Muscle of leg (tissue), 11 donors: Measurements from ENCODE around the gene COL5A1. TPM values are rescaled to one million over a fixed set of nuclear protein-coding genes. Genes with fewer than 3 reads are reported as not detected.

Source experiments
- DNase-seq: peaks from one replicate; pipeline ENCODE4 v3.0.0; 2013
- H3K27ac ChIP-seq: one replicate; pipeline ENCODE4 v1.5.1; 2013; ENCODE audit warnings: mild to moderate bottlenecking, low read length, control low read depth
- H3K27me3 ChIP-seq: one replicate; pipeline ENCODE4 v1.6.1; 2013; ENCODE audit warnings: low read length; ENCODE audit not compliant: control insufficient read depth, insufficient read depth
- H3K36me3 ChIP-seq: one replicate; pipeline ENCODE4 v1.6.1; 2013; ENCODE audit warnings: low read length; ENCODE audit not compliant: control insufficient read depth, insufficient read depth
- H3K4me1 ChIP-seq: one replicate; pipeline ENCODE4 v1.6.1; 2013; ENCODE audit warnings: low read length; ENCODE audit not compliant: control insufficient read depth, insufficient read depth
- H3K4me3 ChIP-seq: one replicate; pipeline ENCODE4 v1.5.1; 2013; ENCODE audit warnings: low read length, control low read depth
- H3K9me3 ChIP-seq: replicated peaks from 2 replicates; pipeline ENCODE4 v1.6.1; 2013; ENCODE audit warnings: low read depth, low read length; ENCODE audit not compliant: control insufficient read depth
- WGBS: methylation state at CpG from one replicate; pipeline ENCODE4 v1.1.5; 2013; ENCODE audit warnings: missing lambda C conversion rate; ENCODE audit not compliant: insufficient coverage; 5-methylcytosine and 5-hydroxymethylcytosine counted together
- polyA plus RNA-seq, 8 donors: library from polyadenylated mRNA; unstranded; fragments of 120-200 nt; gene quantifications; one replicate each; pipeline versions ENCODE4 v1.2.1 to v1.2.3, GENCODE V29; 2013; ENCODE audit warnings: inconsistent platforms in 1 of 8, low replicate concordance in 1 of 8; ENCODE audit not compliant: insufficient read length in 8 of 8, insufficient read depth in 1 of 8
- total RNA-seq: library from RNA; stranded (reverse); fragments of 120-200 nt; gene quantifications from one replicate; pipeline ENCODE4 v1.2.4, GENCODE V29; 2013

COL5A1 gene
- total and polyA plus RNA-seq, 9 donors: 293 to 921 (median 564) TPM

DNA sequence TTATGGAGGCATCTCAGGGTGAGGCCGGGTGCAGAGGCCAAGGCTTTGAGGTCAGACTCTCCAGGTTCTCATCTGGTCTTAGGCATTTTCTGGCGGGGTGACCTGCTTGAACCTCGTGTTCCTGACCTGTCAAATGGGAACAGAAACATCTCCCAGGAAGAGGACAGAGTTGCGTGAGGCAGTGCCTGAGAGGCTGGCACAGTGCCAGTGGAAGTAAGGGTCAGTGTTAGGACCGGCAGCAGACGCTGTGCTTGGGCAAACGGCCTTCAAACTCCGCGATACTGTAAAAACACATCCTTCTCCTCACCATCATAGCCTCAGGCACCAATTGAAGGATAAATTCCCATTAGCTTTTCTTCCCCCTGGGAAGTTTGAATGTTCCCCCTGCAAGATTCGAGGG, 183.4 kb downstream of the COL5A1 start:
- H3K36me3 ChIP-seq: peaks cover 83% of the 10 kb centered on the region
- DNase-seq: no peak
- H3K27ac ChIP-seq: no peak overlapping the region
- no peaks in the 10 kb centered on the region for H3K9me3 ChIP-seq
- H3K27me3 ChIP-seq: no peaks in the 10 kb centered on the region
- no peak overlapping the region for H3K4me3 ChIP-seq
- WGBS: 51% methylated on average over 10 of the region's 10 CpGs
- H3K4me1 ChIP-seq: peaks cover 4% of the 10 kb centered on the region

DNA sequence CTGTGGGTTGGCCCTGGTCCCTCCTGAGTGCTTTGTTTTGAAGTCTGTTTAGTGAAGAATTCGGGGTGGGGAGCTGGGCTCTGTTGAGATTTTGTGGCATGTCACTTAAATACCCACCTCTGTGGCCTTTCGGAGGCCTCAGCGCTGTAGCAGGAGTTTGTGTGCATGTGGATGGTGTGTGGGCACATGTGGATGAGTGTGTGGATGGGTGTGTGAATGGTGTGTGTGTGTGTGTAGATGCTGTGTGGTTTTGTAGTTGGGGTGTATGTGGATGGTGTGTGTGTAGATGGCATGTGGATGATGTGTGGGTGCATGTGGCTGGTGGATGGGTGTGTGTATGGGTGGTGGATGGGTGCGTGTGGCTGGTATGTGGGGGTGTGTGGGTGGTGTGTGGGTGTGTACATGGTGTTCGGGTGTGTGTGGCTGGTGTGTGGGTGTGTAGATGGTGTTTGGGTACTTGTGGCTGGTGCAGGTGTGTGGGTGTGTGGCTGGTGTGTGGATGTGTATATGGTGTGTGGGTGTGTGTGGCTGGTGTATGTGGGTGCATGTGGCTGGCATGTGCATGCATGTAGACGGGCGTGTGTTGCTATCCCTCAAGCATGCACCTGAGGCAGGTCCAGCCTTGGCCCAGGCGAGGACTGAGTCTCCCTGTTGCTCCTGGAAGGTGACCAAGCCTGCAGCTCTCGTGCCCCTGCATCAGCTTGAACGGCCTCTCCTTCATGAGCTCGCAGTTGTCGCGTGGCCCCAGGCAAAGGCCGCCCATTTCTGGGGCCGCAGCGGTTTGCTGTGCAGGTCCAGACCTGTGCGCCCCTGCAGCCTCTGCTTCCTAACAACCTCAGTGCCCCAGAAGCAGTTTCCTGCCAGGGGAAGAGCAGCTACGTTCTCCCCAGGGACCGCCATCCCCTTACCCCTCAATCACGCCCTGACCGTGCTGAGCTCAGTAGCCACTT, 185.0 kb downstream of the COL5A1 start:
- H3K36me3 ChIP-seq: peaks cover 90% of the 10 kb centered on the region
- no peak overlapping the region for H3K27ac ChIP-seq
- no peaks in the 10 kb centered on the region for H3K27me3 ChIP-seq
- DNase-seq: no peak
- H3K4me1 ChIP-seq: no peaks in the 10 kb centered on the region
- no peaks in the 10 kb centered on the region for H3K9me3 ChIP-seq
- no peak overlapping the region for H3K4me3 ChIP-seq
- WGBS: 69% methylated on average over 19 of the region's 21 CpGs

DNA sequence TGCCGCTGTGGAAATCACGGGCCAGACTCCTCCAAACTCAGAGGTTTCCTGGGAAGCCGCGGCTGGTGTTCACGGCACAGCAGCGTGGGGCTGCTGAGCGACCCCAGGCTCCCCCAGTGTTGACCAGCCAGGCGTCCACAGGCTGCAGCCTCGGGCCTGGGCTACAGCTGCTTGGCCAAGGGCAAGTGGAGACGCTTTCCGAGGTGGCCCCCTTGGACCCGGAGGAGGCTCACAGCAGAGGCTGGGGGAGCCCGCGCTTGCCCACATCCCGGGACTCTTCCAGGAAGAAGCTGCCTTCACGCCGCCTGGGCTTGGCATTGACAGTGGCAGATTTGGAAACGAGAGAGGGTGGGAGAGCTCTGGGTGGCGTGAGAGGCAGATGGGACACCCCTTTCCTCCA, 186.0 kb downstream of the COL5A1 start:
- 79% methylated on average over 14 of the region's 19 CpGs for WGBS
- H3K27ac ChIP-seq: no peak overlapping the region
- DNase-seq: no peak
- H3K9me3 ChIP-seq: no peaks in the 10 kb centered on the region
- no peak overlapping the region for H3K4me3 ChIP-seq
- no peaks in the 10 kb centered on the region for H3K4me1 ChIP-seq
- H3K27me3 ChIP-seq: no peaks in the 10 kb centered on the region
- H3K36me3 ChIP-seq: peaks cover 90% of the 10 kb centered on the region

DNA sequence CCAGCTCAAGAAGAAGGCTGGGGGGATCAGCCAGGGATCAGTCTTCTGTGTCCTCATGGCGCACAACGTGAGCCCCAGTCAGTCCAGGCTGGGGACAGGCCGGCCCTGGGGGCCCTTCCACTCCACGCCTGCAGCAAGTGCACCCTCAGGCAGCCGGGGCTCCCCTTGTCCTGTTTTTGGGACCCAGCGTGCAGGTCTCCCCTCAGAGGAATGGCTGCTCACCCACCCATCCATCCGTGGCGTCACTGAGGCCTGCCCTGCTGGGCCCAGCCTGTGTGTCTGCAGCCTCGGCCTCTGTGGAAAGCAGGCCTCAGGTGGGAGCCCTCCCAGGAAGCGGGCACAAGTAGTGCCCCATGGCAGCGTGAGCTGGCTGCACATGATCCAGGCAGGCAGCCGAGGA, 186.4 kb downstream of the COL5A1 start:
- WGBS: 88% methylated on average over 10 of the region's 12 CpGs

DNA sequence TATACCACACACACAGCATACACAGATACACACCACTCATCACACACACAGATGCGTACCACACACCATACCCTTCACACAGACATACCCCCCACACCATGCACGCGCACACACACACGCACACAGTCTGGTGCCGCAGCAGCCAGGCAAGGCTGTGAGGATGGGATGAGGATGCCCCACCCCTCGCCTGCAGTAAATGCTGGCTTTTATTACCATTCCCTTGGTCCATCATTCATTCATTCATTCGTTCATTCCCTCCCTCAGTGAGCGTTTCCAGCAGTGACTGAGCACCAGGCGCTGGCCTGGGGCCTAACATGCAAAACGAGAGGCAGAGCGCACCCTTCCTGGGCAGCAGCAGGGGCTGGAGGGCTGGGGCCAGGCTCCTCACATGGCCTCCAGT, 187.3 kb downstream of the COL5A1 start:
- 89% methylated on average over 10 of the region's 11 CpGs for WGBS
- Histone ChIP-seq H3K27ac (no peak overlapping the region), H3K9me3 (no peaks in the 10 kb centered on the region), H3K4me1 (no peaks in the 10 kb centered on the region), H3K27me3 (no peaks in the 10 kb centered on the region), H3K36me3 (peaks cover 91% of the 10 kb centered on the region), H3K4me3 (no peak overlapping the region)
- no peak for DNase-seq

More for the DNA sequence above, 186.4 kb downstream of the COL5A1 start:
- no peak for DNase-seq
- no peaks in the 10 kb centered on the region for H3K27me3 ChIP-seq
- H3K4me1 ChIP-seq: no peaks in the 10 kb centered on the region
- H3K36me3 ChIP-seq: peaks cover 91% of the 10 kb centered on the region
- no peak overlapping the region for H3K27ac ChIP-seq
- H3K9me3 ChIP-seq: no peaks in the 10 kb centered on the region
- H3K4me3 ChIP-seq: no peak overlapping the region

DNA sequence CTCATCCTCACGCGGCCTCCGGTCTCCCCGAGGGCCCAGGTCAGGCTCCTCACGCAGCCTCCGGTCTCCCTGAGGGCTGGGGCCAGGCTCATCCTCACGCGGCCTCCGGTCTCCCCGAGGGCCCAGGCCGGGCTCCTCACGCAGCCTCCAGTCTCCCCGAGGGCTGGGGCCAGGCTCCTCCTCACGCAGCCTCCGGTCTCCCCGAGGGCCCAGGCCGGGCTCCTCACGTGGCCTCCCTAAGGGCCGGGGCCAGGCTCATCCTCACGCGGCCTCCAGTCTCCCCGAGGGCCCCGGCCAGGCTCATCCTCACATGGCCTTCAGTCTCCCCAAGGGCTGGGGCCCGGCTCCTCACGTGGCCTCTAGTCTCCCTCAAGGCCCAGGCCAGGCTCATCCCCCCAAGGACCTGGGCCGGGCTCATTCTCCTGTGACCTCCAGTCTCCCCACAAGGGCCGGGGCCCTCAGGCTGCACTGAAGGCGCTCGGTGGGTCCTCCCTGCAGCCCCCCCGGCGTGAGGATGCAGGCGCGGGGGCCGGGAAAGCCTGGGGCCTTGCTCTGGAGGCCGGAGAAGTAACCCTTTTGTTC, 187.8 kb downstream of the COL5A1 start:
- Histone ChIP-seq H3K27ac (no peak overlapping the region), H3K4me1 (no peaks in the 10 kb centered on the region), H3K4me3 (no peak overlapping the region), H3K9me3 (no peaks in the 10 kb centered on the region), H3K27me3 (no peaks in the 10 kb centered on the region), H3K36me3 (peaks cover 91% of the 10 kb centered on the region)
- DNase-seq: no peak
- WGBS: 81% methylated on average over 35 of the region's 35 CpGs

DNA sequence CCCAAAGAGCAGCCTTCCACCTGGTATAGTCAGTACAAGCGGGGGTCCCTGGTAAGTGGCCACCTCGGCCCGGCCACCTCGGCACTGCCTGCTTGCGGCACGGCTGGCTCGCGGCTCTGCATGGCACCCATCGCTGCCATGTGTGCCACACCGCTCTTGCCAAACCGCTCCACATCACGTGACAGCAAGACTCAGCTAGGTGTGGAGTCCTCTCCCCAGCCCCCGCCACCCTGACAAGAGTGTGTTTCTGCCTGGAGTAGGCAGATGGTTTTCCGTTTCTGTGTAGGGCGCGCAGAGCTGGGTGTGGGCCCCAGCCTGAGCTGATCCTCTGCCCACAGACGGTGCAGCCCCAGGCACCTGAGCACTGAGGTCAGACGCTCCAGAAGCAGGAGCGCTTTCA, 188.5 kb downstream of the COL5A1 start:
- no peaks in the 10 kb centered on the region for H3K4me1 ChIP-seq
- whole genome bisulfite sequencing: 92% methylated on average over 19 of the region's 19 CpGs
- H3K9me3 ChIP-seq: no peaks in the 10 kb centered on the region
- H3K36me3 ChIP-seq: peaks cover 92% of the 10 kb centered on the region
- no peak overlapping the region for H3K27ac ChIP-seq
- no peak for DNase-seq
- H3K27me3 ChIP-seq: no peaks in the 10 kb centered on the region
- H3K4me3 ChIP-seq: no peak overlapping the region

DNA sequence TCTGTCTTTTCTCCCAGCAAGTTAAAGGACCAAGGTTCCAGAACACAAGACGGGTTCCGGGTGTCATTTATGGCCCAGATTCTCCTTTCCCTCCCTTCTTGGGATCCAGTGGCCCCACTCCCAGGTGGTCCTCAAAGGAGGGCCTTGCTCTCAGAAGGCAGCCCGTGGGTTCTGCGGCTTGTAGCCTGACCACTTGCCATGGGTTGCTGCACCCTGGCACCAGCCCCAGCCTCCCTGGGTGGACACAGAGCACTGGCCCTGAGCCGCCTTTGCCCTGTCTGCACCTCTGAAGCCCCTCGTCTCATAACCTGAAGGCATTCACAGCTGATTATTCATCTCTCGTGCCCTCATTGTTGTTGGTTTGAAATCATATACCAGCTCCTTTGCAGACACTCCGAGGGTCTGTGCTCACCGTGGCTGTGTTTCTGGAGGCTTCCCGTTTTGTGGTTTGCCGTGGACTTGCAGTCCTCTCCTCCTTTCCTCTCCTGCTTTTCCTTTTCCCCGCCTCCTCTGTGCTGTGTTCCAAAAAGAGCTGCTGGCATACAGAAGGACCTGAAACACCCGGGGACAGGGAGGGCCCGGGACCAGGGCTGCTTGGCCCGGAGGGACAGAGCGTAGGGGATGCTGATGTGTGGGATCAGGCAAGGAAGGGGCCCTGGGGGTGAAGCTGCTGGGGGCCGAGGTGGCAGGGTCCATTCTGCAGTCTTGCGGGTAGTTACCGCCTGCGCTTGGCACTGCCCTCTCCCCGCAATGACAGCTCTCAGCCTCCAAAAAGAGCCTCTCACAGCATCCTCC, 189.5 kb downstream of the COL5A1 start:
- peaks cover 92% of the 10 kb centered on the region for H3K36me3 ChIP-seq
- 76% methylated on average over 17 of the region's 21 CpGs for WGBS

DNA sequence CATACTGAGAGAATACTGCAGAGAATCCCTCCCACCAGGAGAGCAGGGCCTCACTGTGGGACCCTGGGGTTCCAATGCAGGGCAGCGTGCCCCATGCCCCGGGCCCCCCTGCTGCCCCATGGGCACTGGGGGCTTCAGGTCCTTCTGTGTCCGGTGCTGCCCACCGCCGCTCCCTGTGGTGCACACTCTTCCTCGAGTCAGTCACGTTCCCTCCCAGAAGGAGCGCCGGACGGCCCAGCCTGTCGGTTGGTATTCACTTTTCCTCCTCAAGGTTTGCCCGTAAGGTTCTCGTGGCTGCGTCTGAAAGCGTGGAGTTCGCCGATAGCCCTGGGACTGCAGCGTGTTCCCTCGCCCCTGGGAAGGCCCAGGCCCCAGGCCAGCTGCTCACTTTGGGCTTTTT, 190.9 kb downstream of the COL5A1 start:
- 93% methylated on average over 11 of the region's 19 CpGs for WGBS
- Histone ChIP-seq H3K4me1 (no peaks in the 10 kb centered on the region), H3K27ac (no peak overlapping the region), H3K36me3 (peaks cover 92% of the 10 kb centered on the region), H3K9me3 (no peaks in the 10 kb centered on the region), H3K4me3 (no peak overlapping the region), H3K27me3 (no peaks in the 10 kb centered on the region)
- no peak for DNase-seq

More for the DNA sequence above, 189.5 kb downstream of the COL5A1 start:
- Histone ChIP-seq H3K9me3 (no peaks in the 10 kb centered on the region), H3K4me1 (no peaks in the 10 kb centered on the region), H3K27me3 (no peaks in the 10 kb centered on the region), H3K27ac (no peak overlapping the region), H3K4me3 (no peak overlapping the region)
- DNase-seq: no peak
